Endothelial cell of umbilical vein (primary cell): ENCODE measurements around the gene CEP104. TPM values are rescaled to one million over a fixed set of nuclear protein-coding genes. Genes with fewer than 3 reads are reported as not detected.

Source experiments
- BruUV-seq: library from RNA; stranded (reverse); fragments of 400-500 nt; replicated peaks from 2 replicates; lab custom pipeline; 2021; lab: Mats Ljungman, UMichigan
- CTCF ChIA-PET: fragments of 300-600, 350-600 bp; sonication (Branson Sonifier 250); formaldehyde crosslinking; loops from one replicate; lab custom pipeline; 2021; ENCODE audit warnings: antibody characterized with exemption, inconsistent platforms; lab: Charles Lee
- POLR2A ChIA-PET: fragments of 300-600, 350-600 bp; sonication (Branson Sonifier 250); formaldehyde crosslinking; loops from one replicate; lab custom pipeline; 2021; ENCODE audit warnings: antibody characterized with exemption, inconsistent platforms; lab: Charles Lee
- DNase-seq: peaks from one replicate; pipeline ENCODE4 v3.0.0-alpha.2; 2011; ENCODE audit warnings: low read depth, low spot score
- FAIRE-seq: peaks from 2 replicates; lab custom pipeline; 2011; peaks lifted over from hg19 to GRCh38; lab: Jason Lieb, UNC
- H2AFZ ChIP-seq: 2 replicates; pipeline ENCODE4 v1.6.0; 2012; ENCODE audit warnings: low read depth, low read length, control low read depth, inconsistent platforms
- H3K27ac ChIP-seq: 2 replicates; pipeline ENCODE4 v1.5.1; 2011; ENCODE audit warnings: low read depth, mild to moderate bottlenecking, control low read depth, low read length, moderate library complexity; ENCODE audit not compliant: insufficient read depth
- H3K27me3 ChIP-seq, 2 experiments: 2 replicates each; pipeline versions ENCODE4 v1.6.0 to v1.6.1; 2011; ENCODE audit warnings: low read length in 2 of 2, mixed read lengths in 1 of 2; ENCODE audit not compliant: control insufficient read depth in 2 of 2, insufficient read depth in 2 of 2
- H3K36me3 ChIP-seq, 2 experiments: 2 replicates in 1 of 2; 3 replicates in 1 of 2; pipeline ENCODE4 v1.5.1; 2011; ENCODE audit warnings: low read length in 2 of 2, mild to moderate bottlenecking in 1 of 2, moderate library complexity in 1 of 2; ENCODE audit not compliant: control insufficient read depth in 2 of 2, insufficient read depth in 2 of 2; ENCODE audit errors: extremely low read depth in 1 of 2
- H3K4me1 ChIP-seq: 3 replicates; pipeline ENCODE4 v1.5.1; 2011; ENCODE audit warnings: mild to moderate bottlenecking, low read length; ENCODE audit not compliant: control insufficient read depth, insufficient read depth; ENCODE audit errors: extremely low read depth
- H3K4me2 ChIP-seq: 2 replicates; pipeline ENCODE4 v1.6.1; 2011; ENCODE audit warnings: low read length, control low read depth, mixed read lengths; ENCODE audit not compliant: insufficient read depth
- H3K4me3 ChIP-seq, 3 experiments: fragments of 200-600 bp in 1 of 3; sonication (generic), shearing (Covaris generic) in 1 of 3; replicated peaks in 1 of 3; 2 replicates each; pipeline ENCODE4 v1.5.1; 2011 to 2016; ENCODE audit warnings: control low read depth in 3 of 3, low read length in 3 of 3, mild to moderate bottlenecking in 2 of 3, inconsistent platforms in 1 of 3, low read depth in 1 of 3, moderate library complexity in 1 of 3; ENCODE audit not compliant: insufficient read depth in 1 of 3
- H3K79me2 ChIP-seq: 2 replicates; pipeline ENCODE4 v1.6.0; 2012; ENCODE audit warnings: low read length, inconsistent platforms; ENCODE audit not compliant: control insufficient read depth, insufficient read depth
- H3K9ac ChIP-seq: replicated peaks from 2 replicates; pipeline ENCODE3; 2011; ENCODE audit warnings: low read length, control low read depth; ENCODE audit not compliant: insufficient read depth; ENCODE audit errors: extremely low read depth
- H3K9me1 ChIP-seq: replicated peaks from 3 replicates; pipeline ENCODE4 v1.6.0; 2011; ENCODE audit warnings: mild to moderate bottlenecking, low read length; ENCODE audit not compliant: control insufficient read depth, insufficient read depth; ENCODE audit errors: extremely low read depth
- H3K9me3 ChIP-seq: replicated peaks from 2 replicates; pipeline ENCODE4 v1.5.1; 2012; ENCODE audit warnings: low read length, inconsistent platforms; ENCODE audit not compliant: control insufficient read depth, insufficient read depth
- H4K20me1 ChIP-seq: replicated peaks from 2 replicates; pipeline ENCODE3; 2011; ENCODE audit warnings: mild to moderate bottlenecking, low read length; ENCODE audit not compliant: control insufficient read depth, insufficient read depth; ENCODE audit errors: extremely low read depth
- EZH2 ChIP-seq: IDR thresholded peaks from 2 replicates; pipeline ENCODE4 v1.6.1; 2012; ENCODE audit warnings: borderline replicate concordance, low read depth, mild to moderate bottlenecking, moderate library complexity, low read length, inconsistent platforms; ENCODE audit not compliant: severe bottlenecking
- FOS ChIP-seq: IDR thresholded peaks from 2 replicates; pipeline ENCODE4 v1.6.1; 2011; ENCODE audit warnings: mild to moderate bottlenecking, low read length, moderate library complexity, borderline replicate concordance; ENCODE audit not compliant: insufficient read depth
- GATA2 ChIP-seq: IDR thresholded peaks from 2 replicates; pipeline ENCODE4 v1.7.0; 2011; ENCODE audit warnings: low read depth, mild to moderate bottlenecking, moderate library complexity, mixed read lengths, low read length; ENCODE audit not compliant: insufficient read length, insufficient read depth
- JUN ChIP-seq: IDR thresholded peaks from 2 replicates; pipeline ENCODE4 v1.6.1; 2011; ENCODE audit warnings: borderline replicate concordance, low read depth; ENCODE audit not compliant: insufficient read length, insufficient read depth
- MAX ChIP-seq: IDR thresholded peaks from 2 replicates; pipeline ENCODE4 v1.6.1; 2011; ENCODE audit not compliant: insufficient read depth, insufficient read length
- POLR2A ChIP-seq: IDR thresholded peaks from 2 replicates; pipeline ENCODE4 v1.6.1; 2012; ENCODE audit warnings: low read depth, mild to moderate bottlenecking, control low read depth, low read length
- POLR2AphosphoS5 ChIP-seq: IDR thresholded peaks from 2 replicates; pipeline ENCODE4 v1.6.1; 2012; ENCODE audit warnings: low read depth, mild to moderate bottlenecking, control low read depth, low read length, moderate library complexity; ENCODE audit not compliant: insufficient read depth
- dilution Hi-C: fragments of 300-500 bp; cut with MboI; formaldehyde crosslinking; loops from one replicate; pipeline ENCODE4 v1.15.0; 2019; ENCODE audit warnings: low sequenced_read_pairs; ENCODE audit not compliant: extremely low pct_ligation_motif_present
- intact Hi-C: fragments of 100-400 bp; cut with micrococcal nuclease; formaldehyde crosslinking; loops from one replicate; pipeline ENCODE4 v1.10.0; 2022
- polyA plus RNA-seq, 4 experiments: library from polyadenylated mRNA; depleted of rRNA in 3 of 4; stranded (reverse) in 3 of 4; unstranded in 1 of 4; fragments of >200 nt; gene quantifications; 2 replicates each; pipeline versions ENCODE4 v1.2.1 to v1.2.3, GENCODE V29; 2011 to 2012; ENCODE audit warnings: missing spikeins in 1 of 4
- total RNA-seq: library from RNA; stranded (reverse); gene quantifications from 2 replicates; pipeline ENCODE4 v1.2.3, GENCODE V29; 2021

CEP104 gene
- total and polyA plus RNA-seq, 2 donors (not counting 3 experiments of a cell fraction or from before 2014, with no cell fraction given): 12.4 to 43.0 TPM

- H3K4me1 ChIP-seq: no peaks in the 10 kb centered on the region
- H3K9me1 ChIP-seq: no peaks in the 10 kb centered on the region
- peaks cover 0 to 3% of the 10 kb centered on the region in 2 experiments for H3K36me3 ChIP-seq
- H3K9me3 ChIP-seq: no peaks in the 10 kb centered on the region
- no peak overlapping the region for H2AFZ ChIP-seq
- no peak overlapping the region for H3K9ac ChIP-seq
- DNase-seq: no peak
- intact Hi-C loops (no loop called here), dilution Hi-C loops (no loop called here)
- no peaks in the 10 kb centered on the region for H3K27me3 ChIP-seq
- H3K4me2 ChIP-seq: no peak overlapping the region
- no TSS peak for BruUV-seq
- FAIRE-seq: no peak
- H4K20me1 ChIP-seq: no peaks in the 10 kb centered on the region
- H3K4me3 ChIP-seq: no peak overlapping the region
- H3K27ac ChIP-seq: no peak overlapping the region
- H3K79me2 ChIP-seq: no peaks in the 10 kb centered on the region
- ChIA-PET POLR2A (no interaction called here), CTCF (no interaction called here)
- TF ChIP-seq MAX (no peak), FOS (no peak), POLR2A (no peak), GATA2 (no peak), EZH2 (no peak), JUN (no peak), POLR2AphosphoS5 (no peak)
Observed at GRCh38 chr1:3816331-3817137, 40.5 kb downstream of the CEP104 start.
